GM21619 (cell line): ENCODE measurements around the gene TULP4.
A peak's percentile ranks its signal among the peaks of the same experiment; 100 is the strongest.
"Not testable (repeated sequence)": the region's sequence is repeated elsewhere in the genome, so short reads cannot be mapped to it uniquely, and the experiment has no call there.

Source experiments
- ATAC-seq: cut with Tn5 transposase; IDR thresholded peaks from one replicate; pipeline ENCODE4 v1.9.1; 2021; ENCODE audit not compliant: unreplicated experiment

The TULP4 gene

GRCh38 chr6:158323561-158323958, 11.3 kb downstream of the TULP4 start:
- ATAC-seq: peak; percentile 32

GRCh38 chr6:158324136-158324535, 11.9 kb downstream of the TULP4 start:
- no peak for ATAC-seq

GRCh38 chr6:158327211-158327610, 14.9 kb downstream of the TULP4 start:
- ATAC-seq: no peak

GRCh38 chr6:158328952-158329351, 16.7 kb downstream of the TULP4 start:
- ATAC-seq: no peak

- ATAC-seq: no peak
Observed at GRCh38 chr6:158329531-158329930, 17.3 kb downstream of the TULP4 start.

GRCh38 chr6:158330016-158330415, 17.8 kb downstream of the TULP4 start:
- ATAC-seq: no peak

- ATAC-seq: no peak
Observed at GRCh38 chr6:158332237-158332636, 20.0 kb downstream of the TULP4 start.

- ATAC-seq: no peak
Observed at GRCh38 chr6:158333094-158333493, 20.8 kb downstream of the TULP4 start.

GRCh38 chr6:158334534-158334933, 22.3 kb downstream of the TULP4 start:
- ATAC-seq: no peak

GRCh38 chr6:158337332-158337731, 25.1 kb downstream of the TULP4 start:
- ATAC-seq: no peak

GRCh38 chr6:158338311-158339112, 26.2 kb downstream of the TULP4 start:
- no peak for ATAC-seq

GRCh38 chr6:158339197-158339596, 26.9 kb downstream of the TULP4 start:
- not testable (repeated sequence) for ATAC-seq

GRCh38 chr6:158340252-158340651, 28.0 kb downstream of the TULP4 start:
- ATAC-seq: no peak

GRCh38 chr6:158344534-158344933, 32.3 kb downstream of the TULP4 start:
- peak; percentile 77 for ATAC-seq

- not testable (repeated sequence) for ATAC-seq
Observed at GRCh38 chr6:158345444-158345843, 33.2 kb downstream of the TULP4 start.

GRCh38 chr6:158347335-158347734, 35.1 kb downstream of the TULP4 start:
- ATAC-seq: no peak

GRCh38 chr6:158348737-158349504, 36.7 kb downstream of the TULP4 start:
- not testable (repeated sequence) for ATAC-seq

- ATAC-seq: not testable (repeated sequence)
Observed at GRCh38 chr6:158349505-158350275, 37.4 kb downstream of the TULP4 start.

- not testable (repeated sequence) for ATAC-seq
Observed at GRCh38 chr6:158350731-158351130, 38.5 kb downstream of the TULP4 start.

GRCh38 chr6:158353883-158354877, 41.9 kb downstream of the TULP4 start:
- ATAC-seq: no peak
